HG03558 (cell line): ENCODE results near the gene KCNJ3.

Source experiments
- ATAC-seq: cut with Tn5 transposase; IDR thresholded peaks from one replicate; pipeline ENCODE4 v1.9.1; 2021; ENCODE audit warnings: moderate number of reproducible peaks; ENCODE audit not compliant: unreplicated experiment; ENCODE audit errors: extremely low read depth

Gene KCNJ3

DNA sequence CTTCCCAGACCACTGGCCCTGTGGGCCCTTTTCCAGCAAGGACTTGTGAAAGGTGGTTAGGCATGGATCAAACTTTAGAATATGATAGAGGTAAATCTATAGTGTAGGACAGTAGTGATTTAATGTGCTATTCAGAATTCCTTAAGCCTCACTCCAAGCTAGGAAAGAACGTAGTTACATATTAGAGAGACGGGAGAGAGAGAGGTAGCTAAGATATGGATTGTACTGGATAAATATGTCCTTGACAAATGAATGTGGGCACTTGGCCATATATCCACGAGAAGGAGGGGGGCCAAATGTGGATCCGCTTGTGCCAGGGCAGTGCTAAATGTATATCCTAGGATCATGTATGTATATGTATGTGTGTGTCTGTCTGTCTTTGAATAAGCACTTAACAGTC lies 6.5 kb downstream of the KCNJ3 start:
- ATAC-seq = no peak

DNA sequence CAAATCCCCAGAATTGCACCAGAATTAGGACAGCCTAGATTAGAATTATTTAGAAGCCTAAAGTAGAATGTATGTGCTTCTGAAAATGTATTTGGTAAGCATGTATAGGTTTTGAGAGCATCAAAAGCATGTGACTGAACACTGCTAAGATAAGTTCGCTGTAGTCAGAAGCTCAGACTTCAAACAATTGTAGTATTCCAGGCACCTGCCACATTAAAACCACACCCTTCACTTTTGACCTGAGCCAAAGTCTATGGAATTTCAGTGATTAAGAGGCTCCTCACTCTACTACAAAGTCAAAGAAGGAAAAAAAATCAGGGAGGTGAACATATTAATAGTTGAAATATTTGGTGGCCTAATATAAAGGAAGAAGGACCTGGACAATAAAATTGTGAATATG lies 8.2 kb downstream of the KCNJ3 start:
- no peak for ATAC-seq

DNA sequence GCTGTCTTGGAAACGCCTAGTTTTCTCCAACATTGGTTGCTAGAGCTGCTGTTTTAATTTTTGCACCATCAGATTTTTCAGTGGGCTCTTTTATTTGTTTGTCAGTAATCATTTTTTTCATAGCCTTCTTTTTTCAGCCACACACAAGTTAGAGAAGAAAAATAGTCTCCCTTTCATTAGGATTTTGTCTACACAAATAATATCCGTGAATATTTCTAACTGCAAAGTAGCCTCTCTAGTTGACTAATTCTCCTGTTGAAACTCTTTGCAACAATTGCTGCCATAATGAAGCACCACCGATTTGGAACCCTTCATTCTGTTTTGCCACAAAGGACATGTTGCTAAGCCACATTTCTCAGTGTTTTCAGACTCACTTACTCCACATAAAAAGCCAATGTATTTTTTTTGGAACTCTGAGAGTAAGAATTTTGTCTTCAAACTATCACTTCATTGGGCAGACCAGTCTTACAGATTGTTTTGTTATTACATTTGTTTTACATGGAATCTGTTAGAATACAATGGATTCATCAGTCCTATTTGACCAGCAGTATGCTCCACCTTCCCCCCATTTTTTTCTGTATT lies 9.6 kb downstream of the KCNJ3 start:
- no peak for ATAC-seq

DNA sequence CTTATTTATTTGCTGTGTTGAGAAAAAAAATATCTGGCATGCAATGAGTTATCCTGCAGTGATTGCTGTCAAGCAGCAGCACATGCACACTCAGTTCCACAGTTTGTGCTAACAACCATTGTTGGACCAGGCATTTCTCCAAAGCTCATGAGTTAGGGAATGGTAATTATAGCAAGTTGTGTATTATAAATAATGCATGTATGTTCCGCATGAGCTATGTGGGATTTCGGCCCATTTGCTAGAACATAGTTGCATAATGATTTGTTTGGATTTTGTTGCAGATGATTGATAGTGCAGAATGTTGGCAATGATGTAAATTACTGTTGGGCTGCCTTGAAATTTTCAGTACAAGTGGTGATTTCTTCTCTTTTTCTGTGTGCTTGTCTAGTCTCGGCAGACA lies 10.7 kb downstream of the KCNJ3 start:
- ATAC-seq = no peak

DNA sequence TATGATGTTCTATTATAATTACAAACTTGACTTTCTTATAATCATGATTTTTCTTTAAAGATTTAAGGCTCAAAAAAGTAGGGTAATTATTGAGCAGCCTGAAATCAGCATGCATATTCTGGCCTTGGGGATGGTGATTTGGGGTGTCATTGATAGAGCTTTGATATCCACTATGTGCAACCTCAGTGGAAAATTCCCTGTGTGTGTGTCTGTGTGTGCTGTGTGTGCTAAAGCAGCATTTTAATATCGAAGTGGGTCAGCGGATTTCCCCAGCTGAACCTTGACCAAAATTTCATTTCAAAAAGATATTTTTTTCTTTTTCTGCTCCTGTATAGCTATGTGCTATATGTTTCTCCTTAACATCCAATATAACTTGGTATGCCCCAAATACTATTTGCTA lies 11.6 kb downstream of the KCNJ3 start:
- ATAC-seq = no peak

DNA sequence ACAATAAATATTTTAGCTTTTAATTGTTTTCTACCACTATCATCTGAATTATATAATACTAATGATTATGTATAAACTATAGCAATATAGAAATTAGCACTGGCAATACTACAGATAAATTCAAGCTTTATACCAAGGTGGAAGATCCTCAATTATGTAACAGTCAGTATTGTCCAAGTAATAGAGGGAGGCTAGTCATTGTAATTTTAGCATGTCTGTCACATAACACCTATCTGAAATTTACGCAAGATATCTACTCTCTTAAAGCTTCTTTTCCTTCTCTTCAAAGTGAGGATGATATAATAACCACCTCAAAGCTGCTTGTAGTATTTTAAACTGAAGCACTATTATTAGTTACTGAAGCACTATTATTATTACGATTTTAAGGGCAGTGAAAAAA lies 12.2 kb downstream of the KCNJ3 start:
- ATAC-seq = no peak

DNA sequence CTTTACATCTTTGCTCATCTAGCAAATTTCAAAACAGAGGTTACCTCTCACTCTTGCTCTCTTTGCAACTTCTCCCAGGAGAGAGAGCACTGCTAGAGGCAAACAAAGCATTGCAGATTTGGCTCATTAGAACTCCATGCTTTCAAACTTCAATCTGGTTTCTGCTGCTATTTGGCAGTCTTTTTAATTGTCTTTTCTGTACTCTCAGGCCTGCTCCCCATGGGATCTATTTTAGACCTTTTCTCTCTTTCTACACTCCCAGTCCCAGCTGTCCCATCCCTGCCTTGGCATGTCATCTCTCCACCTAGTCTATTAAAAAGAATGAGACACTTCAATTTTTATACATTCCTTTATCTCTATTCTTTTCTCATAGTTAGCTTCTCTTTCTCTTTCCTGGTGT lies 15.2 kb downstream of the KCNJ3 start:
- no peak for ATAC-seq

DNA sequence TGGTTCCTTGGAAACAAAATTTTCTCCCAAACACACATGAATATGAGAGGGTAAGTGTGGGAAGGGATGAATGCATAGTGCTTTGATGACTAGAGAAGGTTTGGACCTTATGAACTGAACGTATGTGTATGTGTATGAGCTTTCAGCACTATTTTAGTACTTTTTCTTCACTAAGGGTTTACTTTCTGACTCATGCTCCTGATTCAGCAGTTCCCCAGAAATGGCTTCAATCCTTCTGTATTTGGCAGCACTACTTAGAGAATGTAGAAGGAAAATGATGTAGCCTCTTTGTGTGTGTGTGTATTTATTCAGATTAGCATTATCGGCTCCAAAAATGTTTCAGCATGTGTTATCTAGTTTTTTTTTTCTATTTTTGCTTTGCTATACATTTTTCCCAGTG lies 22.2 kb downstream of the KCNJ3 start:
- ATAC-seq = no peak

DNA sequence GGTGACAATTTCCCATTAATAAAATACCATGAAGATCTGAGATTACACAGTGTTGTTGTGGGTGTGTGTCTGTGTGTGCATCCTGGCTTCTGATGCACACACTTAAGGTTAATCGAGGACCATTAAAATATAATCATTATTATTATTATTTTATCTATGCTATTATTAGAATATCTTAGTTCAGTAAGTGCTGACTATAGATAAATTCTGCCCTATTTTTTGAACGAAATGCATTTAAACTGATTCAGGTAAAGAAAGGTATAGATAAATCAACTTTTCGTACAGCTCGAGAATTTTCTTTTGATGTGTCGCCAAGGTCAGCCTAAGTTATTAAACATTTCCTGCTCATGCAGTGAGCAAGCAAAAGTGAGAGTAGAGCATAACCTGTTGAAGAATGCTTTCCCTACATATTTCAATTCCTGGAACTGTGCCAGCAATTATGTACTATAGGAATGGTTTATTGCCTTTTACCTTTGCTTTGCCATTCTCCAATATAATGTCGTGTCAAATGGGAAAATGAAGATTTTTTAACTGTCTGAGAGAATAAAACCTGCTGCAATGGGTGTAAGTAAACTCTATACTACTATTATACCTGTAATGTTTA lies 25.8 kb downstream of the KCNJ3 start:
- ATAC-seq = no peak

DNA sequence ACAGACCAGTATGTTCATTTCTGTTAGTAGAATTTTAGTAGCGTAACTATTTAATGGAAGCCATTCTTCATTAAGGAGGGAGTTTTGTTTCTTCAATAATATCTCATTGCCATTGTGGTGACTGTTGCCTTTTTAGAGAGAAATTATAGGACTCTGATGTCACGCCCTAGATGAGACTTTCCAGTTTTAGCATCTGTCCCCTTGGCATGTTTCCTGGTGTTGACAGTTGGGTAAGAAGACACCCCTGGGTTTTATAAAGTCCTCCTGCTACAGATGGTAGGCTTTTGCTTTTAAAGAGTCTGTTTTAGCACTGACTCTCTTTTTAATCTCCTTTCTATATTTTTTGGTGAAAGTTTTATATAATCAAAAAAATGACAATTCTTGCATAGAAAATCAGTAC lies 41.9 kb downstream of the KCNJ3 start:
- no peak for ATAC-seq

DNA sequence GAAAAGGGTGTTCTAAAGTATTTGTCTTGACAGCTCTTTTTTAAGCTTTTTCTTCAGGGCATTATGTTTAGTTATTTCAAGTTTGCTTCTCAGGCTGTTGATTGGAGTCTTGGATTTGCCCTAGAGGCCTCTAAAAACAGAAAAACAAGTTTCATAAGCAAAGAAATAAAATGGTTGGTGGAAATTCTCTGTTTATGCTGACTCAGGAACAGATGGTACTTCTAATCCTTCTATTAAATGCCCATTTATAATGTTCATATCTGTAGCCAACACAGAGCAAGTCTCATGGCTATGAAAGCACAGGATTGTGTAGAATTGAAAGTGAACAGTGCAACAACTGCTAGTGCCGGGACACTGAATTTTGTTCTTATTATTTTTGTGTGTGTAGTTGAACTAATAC lies 60.4 kb downstream of the KCNJ3 start:
- no peak for ATAC-seq

DNA sequence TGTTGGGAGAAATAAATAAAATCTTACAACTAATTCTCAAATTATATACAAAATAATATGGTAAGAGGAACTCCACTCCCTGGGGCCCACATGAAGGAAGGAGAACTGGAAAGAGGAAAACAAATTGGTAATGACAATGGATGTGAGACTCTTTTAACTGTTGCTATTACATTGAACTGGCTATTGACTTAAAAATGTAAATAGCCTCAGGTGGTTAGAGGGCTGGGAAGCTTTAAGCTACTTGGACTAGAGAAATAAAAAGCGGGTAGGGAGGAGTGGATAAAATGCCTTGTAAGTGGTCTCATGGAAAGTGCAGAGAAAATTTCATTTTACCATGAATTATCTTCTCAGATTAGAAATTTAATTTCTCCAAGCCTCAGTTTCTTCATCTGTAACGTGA lies 64.1 kb downstream of the KCNJ3 start:
- no peak for ATAC-seq

DNA sequence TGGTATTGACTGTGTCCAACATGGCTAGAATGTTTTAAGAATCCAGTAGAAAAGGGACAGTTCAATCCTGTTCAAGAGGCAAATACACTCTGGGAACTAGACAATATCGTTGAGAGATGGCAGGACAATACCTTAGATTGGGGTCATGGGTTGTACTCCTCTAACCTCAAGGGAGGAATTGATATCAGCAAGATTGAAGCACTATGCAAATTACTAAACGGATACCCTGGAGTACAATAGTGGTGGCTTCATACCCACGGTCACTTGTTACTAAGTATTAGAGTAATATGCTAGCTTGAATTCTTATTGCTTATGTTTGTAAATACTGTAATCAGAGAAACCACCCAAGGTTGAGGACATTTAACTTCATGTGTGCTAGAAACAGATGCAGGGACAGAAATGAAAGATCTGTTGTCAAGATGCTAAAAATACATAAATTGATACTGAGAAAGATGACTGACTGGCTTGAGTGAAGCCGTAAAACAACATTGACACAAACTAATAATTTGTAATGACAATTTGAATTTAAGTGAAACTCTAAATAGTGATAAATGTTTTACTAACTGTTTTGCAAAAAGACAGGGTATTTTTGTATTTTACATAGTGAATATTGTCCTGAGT lies 73.3 kb downstream of the KCNJ3 start:
- no peak for ATAC-seq

DNA sequence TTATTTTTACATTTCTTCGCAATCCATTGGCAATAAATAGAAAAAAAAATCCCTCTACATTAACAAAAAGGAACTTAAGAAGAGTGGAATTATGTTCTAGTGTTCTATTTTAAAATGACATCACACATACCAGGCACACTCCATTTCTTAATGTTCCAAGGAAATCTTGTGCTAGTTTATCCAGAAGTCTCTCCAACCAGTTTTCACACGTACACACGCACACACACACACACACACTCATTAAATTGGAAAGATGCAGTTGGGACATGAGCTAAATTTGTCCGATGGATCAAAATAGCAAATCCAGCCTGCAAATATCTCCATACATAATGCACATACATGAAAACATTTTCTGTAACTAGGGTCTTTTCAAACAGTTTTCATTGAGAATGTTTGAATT lies 78.3 kb downstream of the KCNJ3 start:
- ATAC-seq = no peak

DNA sequence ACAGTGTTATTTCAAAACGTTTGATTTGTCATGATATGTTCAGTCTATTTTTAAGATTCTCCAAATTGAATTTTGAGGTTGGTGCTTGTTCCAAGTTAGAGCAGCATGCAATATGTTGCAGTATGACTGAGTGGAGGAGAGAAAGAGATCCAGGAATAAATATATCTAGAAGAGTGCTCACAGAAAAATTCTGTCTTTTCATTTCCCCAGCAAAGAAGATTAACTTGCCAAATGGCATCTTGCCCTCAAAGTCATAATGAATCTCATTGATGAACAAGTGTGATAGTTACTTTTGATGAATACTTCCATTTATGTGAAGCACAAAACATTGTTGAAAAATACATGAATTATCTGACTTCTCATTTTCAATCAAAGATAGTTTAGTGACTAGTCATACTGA lies 95.9 kb downstream of the KCNJ3 start:
- no peak for ATAC-seq

DNA sequence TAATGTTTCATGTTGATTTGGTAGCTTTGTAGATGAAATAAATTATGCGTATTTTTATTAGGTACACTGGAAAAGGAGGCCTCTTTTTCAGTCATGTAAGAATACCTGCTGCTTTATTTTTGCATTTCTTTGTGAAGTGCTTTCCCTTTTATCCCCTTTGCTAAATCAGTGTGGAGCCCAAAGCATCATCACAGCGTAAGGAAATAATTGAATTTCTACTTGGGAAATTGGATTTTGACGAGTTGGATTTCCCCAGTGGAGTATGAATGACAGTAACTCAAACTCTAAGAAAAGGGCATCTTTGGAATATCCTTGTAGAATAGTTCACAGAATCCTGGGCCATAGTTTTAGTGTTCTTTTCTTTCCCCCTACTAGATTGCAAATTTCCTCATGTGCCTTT lies 97.2 kb downstream of the KCNJ3 start:
- ATAC-seq = no peak

DNA sequence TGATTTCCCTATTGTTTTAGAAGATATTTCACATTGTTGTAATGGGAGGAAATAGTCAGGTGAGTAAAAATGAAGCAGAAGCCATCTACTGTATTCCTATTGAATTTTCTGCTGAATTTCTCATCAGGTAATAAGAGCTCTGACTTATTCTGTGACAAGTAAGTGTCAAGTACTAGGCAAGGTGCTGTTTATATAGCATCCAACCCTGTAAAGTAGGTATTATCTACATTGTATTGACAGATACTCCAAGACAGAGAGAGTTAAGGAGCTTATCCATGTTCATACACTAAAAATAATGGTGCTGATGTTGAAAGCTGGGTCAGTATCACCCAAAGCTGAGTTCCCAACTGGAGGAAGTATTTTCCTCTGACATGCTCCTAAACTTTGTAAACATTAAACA lies 106.0 kb downstream of the KCNJ3 start:
- no peak for ATAC-seq

DNA sequence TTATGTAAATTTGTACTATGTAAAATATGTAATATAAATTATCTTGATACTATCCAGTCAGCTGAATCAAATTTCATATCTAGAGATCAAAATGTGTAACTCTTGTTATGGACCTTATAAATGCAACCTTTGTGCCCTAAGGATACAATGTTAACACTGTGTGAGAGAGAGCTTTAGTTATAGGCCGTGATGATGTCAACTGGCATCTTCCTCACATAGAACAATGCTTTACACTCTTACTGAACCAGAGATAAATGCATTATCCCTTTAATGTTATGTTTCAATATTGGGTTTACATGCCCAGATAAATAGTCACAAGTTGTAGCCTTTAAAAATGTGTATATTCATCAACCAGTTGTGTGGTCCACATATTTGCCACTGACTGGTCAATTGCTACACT lies 115.1 kb downstream of the KCNJ3 start:
- ATAC-seq = no peak

DNA sequence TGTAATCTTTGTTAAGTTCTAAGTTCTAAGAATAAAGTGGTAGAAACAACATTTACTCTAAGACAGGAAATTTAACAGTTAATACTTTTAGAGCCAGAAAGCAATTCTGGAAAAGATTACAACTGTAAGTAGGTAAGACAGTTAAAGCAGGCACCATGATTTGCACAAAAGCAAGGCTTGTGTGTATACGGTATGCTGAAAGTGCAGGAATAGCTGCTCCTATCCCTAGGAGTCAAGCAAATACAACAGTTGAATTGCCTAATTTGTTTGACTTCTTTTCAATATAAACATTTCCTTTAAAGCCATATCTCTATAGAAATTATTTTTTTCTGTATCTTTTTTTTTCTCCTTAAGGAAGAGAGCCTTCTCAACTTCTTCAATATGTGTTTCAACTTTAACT lies 116.4 kb downstream of the KCNJ3 start:
- no peak for ATAC-seq

DNA sequence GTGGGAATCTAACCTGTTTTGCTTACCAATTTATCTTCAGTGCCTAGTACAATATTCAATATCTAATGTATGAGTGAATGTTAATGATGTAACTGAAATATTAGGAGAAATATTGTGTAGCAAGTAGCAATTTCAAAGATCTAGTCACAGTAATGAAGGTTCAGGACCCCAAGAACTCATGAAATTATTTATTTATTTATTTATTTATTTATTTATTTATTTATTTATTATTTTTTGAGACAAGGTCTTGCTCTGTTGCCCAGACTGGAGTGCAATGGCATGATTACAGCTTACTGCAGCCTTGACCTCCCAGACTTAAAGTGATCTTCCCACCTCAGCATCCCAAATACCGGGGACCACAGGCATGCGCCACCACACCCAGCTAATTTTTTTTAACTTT lies 126.9 kb downstream of the KCNJ3 start:
- no peak for ATAC-seq

DNA sequence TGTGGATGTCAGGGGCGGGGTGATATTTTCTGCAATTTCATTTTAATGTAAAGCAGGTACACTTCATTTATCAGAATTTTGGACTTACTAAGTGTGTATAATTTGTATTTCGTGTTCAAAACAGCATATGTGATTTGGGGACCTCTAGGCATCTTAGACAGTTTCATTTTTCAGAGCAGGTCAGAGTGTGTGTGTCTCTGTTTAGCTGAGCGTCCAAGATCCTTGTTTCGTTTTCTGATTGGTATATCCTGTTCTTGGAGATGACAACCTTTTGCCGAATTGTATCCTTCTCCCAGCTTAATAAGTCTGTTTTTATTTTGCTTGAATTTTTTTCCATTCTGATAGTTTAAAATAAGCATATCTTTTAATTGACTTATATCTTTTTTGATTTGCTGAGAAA lies 128.3 kb downstream of the KCNJ3 start:
- ATAC-seq = no peak

DNA sequence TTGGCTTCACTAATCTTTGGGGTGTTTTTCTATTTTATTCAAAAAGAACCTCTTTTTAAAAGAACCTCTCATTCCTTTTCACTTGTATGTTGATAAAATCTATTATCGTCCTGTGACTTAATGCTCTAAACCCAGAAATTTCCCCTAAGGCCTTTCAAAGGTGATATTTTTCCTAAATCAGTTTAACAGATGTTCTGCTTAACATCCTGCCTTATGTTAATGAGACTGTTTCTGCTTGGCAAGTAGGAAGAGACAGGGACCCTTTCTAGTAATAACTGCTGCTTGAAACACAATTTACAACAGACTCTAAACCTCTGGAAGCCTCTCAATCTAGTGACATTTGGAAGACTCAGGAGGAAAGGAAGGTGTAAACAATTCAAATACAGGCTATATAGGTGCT lies 128.8 kb downstream of the KCNJ3 start:
- no peak for ATAC-seq
